NT2/D1 (cell line): ENCODE measurements around the gene ITGA2B.

ENCODE experiments used
- DNase-seq: peaks from one replicate; pipeline ENCODE4 v3.0.0-alpha.2; 2011; ENCODE audit warnings: low read depth, low spot score
- H3K27me3 ChIP-seq: 2 replicates; pipeline ENCODE4 v1.6.0; 2011; ENCODE audit warnings: mild to moderate bottlenecking; ENCODE audit not compliant: insufficient read length, insufficient read depth
- H3K36me3 ChIP-seq: 2 replicates; pipeline ENCODE4 v1.6.1; 2011; ENCODE audit warnings: mild to moderate bottlenecking, low read length, mixed read lengths; ENCODE audit not compliant: insufficient read depth, insufficient read length
- H3K4me1 ChIP-seq: 2 replicates; pipeline ENCODE4 v1.5.1; 2011; ENCODE audit not compliant: insufficient read depth, insufficient read length
- H3K4me3 ChIP-seq: 2 replicates; pipeline ENCODE4 v1.5.1; 2011; ENCODE audit warnings: low read depth; ENCODE audit not compliant: insufficient read length
- H3K9ac ChIP-seq: 2 replicates; pipeline ENCODE4 v1.6.0; 2011; ENCODE audit warnings: low read depth; ENCODE audit not compliant: insufficient read length
- H3K9me3 ChIP-seq: 2 replicates; pipeline ENCODE4 v1.5.1; 2011; ENCODE audit warnings: mild to moderate bottlenecking, low read length; ENCODE audit not compliant: insufficient read depth
- SUZ12 ChIP-seq: IDR thresholded peaks from 2 replicates; pipeline ENCODE4 v1.6.1; 2011; ENCODE audit not compliant: insufficient read length, insufficient read depth; ENCODE audit errors: extremely low read depth
- YY1 ChIP-seq: IDR thresholded peaks from 2 replicates; pipeline ENCODE4 v1.6.1; 2011; ENCODE audit not compliant: insufficient read length, insufficient read depth
- ZNF274 ChIP-seq: IDR thresholded peaks from 2 replicates; pipeline ENCODE4 v1.6.1; 2011; ENCODE audit warnings: mild to moderate bottlenecking, low read depth, low read length

ITGA2B gene

DNA sequence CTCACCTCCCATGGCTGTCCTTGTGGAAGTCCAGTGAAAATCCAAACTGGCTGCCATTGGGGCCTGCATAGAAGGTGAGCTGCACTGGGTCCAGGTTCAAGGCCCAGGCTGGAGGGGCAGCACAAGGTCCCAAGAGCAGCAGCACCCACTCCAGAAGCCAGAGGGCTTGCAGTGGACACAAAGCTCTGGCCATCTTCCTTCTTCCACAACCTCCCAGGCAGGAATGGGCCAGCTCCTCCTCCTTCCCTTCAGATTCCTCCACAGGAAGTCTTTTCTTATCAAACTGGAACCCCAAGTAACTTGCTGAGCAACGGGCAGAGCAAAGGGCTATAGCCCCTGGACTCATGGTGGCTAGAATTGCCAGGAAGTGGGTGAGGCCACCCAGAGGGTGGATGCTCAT lies at the start of gene ITGA2B:
Gene ITGA2B, minus strand, starts transcription at position 369 of the 400 bp plus-strand sequence. Its CDS starts 176 bp downstream, at position 193.
- H3K4me3 ChIP-seq = no peak within 1 kb of the TSS
- no peak for TF ChIP-seq YY1
- no peak for TF ChIP-seq ZNF274
- no peak for TF ChIP-seq SUZ12
- H3K9ac ChIP-seq = no peak within 1 kb of the TSS
- H3K27me3 ChIP-seq = peaks cover 11% of the 10 kb centered on the region
- DNase-seq = no peak
- H3K9me3 ChIP-seq = no peaks in the 10 kb centered on the region
- no peaks in the 10 kb centered on the region for H3K36me3 ChIP-seq
- peaks cover 2% of the 10 kb centered on the region for H3K4me1 ChIP-seq

DNA sequence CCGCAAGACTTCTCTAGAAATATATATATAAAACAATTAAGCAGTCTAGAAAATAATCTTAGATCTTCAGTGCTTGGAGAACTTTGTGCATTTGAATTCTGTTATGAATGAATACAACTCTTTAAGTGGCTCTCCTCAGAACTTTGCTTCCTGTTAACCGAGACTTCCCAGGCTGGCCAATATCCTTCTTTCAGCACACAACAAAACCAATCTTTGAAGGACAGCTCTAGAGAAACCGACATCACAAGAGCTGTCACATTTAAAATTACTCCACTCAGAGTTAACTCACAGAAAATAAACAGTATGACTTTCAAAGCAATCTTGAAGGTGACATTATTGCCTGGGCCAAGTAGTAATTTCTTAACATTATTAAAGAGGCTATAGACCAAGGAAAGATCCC lies 49.7 kb upstream of the ITGA2B start:
- Histone ChIP-seq H3K27me3 (no peaks in the 10 kb centered on the region), H3K4me3 (no peak overlapping the region), H3K36me3 (peaks cover 21% of the 10 kb centered on the region), H3K9ac (no peak overlapping the region), H3K9me3 (no peaks in the 10 kb centered on the region), H3K4me1 (no peaks in the 10 kb centered on the region)
- no peak for DNase-seq
- TF ChIP-seq ZNF274 = no peak

- H3K27me3 ChIP-seq = no peaks in the 10 kb centered on the region
- H3K36me3 ChIP-seq = peaks cover 24% of the 10 kb centered on the region
- H3K4me1 ChIP-seq = no peaks in the 10 kb centered on the region
- no peaks in the 10 kb centered on the region for H3K9me3 ChIP-seq
- no peak overlapping the region for H3K4me3 ChIP-seq
- DNase-seq = no peak
- no peak overlapping the region for H3K9ac ChIP-seq
- TF ChIP-seq ZNF274 (no peak), SUZ12 (no peak), YY1 (no peak)
Observed at GRCh38 chr17:44438636-44439035, 49.2 kb upstream of the ITGA2B start.

- H3K9me3 ChIP-seq = no peaks in the 10 kb centered on the region
- TF ChIP-seq ZNF274 (no peak), SUZ12 (no peak), YY1 (no peak)
- H3K9ac ChIP-seq = no peak overlapping the region
- no peaks in the 10 kb centered on the region for H3K4me1 ChIP-seq
- DNase-seq = no peak
- no peaks in the 10 kb centered on the region for H3K27me3 ChIP-seq
- H3K4me3 ChIP-seq = no peak overlapping the region
- H3K36me3 ChIP-seq = peaks cover 46% of the 10 kb centered on the region
Observed at GRCh38 chr17:44436336-44436735, 46.9 kb upstream of the ITGA2B start.

DNA sequence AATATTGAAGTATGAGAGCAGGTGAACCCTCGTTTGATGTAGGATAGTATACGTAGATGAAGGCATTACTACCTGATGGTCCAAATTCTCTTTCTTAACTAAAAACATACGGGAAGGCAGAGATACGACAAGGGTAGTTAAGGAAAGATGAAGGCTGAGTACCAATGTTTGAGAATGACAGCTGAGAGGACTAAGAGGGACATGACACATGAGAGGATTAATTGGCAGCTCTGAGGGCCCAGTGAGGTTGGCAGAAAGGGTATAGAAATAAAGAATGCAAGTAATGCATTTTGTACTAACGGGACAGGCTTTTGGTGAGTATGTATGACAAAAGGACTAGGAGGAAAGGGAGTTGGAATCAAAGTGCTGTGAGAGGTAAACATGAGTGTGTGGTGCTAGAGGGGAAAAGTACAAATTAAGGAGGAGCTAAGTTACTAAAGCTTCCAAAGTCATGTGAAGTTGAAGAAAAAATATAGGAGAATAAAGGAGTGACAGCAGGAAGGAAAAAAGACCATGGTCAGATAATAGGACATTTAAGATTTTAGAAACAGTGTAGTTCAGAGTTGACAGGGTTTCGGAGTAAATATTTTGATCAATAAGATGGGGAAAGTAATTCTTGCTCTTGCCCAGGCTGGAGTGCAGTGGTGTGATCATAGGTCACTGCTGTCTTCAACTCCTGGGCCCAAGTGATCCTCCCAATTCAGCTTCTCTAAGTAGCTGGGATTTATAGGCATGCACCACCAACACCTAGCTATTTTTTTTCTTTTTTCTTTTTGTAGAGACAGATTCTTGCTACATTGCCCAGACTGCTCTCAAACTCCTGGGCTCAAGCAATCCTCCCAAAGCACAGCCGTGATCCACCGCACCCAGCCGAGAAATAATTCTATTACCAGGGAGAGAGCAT lies 43.1 kb upstream of the ITGA2B start:
- H3K9me3 ChIP-seq = no peaks in the 10 kb centered on the region
- no peak for DNase-seq
- no peak overlapping the region for H3K4me3 ChIP-seq
- TF ChIP-seq ZNF274 (no peak), YY1 (no peak), SUZ12 (no peak)
- H3K9ac ChIP-seq = no peak overlapping the region
- no peaks in the 10 kb centered on the region for H3K27me3 ChIP-seq
- H3K36me3 ChIP-seq = peaks cover 60% of the 10 kb centered on the region
- H3K4me1 ChIP-seq = no peaks in the 10 kb centered on the region

GRCh38 chr17:44424828-44425461 lies 35.5 kb upstream of the ITGA2B start:
- Histone ChIP-seq H3K4me3 (no peak overlapping the region), H3K27me3 (no peaks in the 10 kb centered on the region), H3K4me1 (no peaks in the 10 kb centered on the region), H3K36me3 (peaks cover 41% of the 10 kb centered on the region), H3K9ac (no peak overlapping the region), H3K9me3 (no peaks in the 10 kb centered on the region)
- DNase-seq = no peak
- TF ChIP-seq SUZ12 (no peak), ZNF274 (no peak)

- H3K36me3 ChIP-seq = peaks cover 37% of the 10 kb centered on the region
- H3K9me3 ChIP-seq = no peaks in the 10 kb centered on the region
- no peaks in the 10 kb centered on the region for H3K27me3 ChIP-seq
- no peaks in the 10 kb centered on the region for H3K4me1 ChIP-seq
- TF ChIP-seq SUZ12 (no peak), YY1 (no peak), ZNF274 (no peak)
- no peak for DNase-seq
- H3K4me3 ChIP-seq = no peak overlapping the region
- H3K9ac ChIP-seq = no peak overlapping the region
Observed at GRCh38 chr17:44417553-44417952, 28.1 kb upstream of the ITGA2B start.
